ENCODE measurements around the gene RTL1.

DNA sequence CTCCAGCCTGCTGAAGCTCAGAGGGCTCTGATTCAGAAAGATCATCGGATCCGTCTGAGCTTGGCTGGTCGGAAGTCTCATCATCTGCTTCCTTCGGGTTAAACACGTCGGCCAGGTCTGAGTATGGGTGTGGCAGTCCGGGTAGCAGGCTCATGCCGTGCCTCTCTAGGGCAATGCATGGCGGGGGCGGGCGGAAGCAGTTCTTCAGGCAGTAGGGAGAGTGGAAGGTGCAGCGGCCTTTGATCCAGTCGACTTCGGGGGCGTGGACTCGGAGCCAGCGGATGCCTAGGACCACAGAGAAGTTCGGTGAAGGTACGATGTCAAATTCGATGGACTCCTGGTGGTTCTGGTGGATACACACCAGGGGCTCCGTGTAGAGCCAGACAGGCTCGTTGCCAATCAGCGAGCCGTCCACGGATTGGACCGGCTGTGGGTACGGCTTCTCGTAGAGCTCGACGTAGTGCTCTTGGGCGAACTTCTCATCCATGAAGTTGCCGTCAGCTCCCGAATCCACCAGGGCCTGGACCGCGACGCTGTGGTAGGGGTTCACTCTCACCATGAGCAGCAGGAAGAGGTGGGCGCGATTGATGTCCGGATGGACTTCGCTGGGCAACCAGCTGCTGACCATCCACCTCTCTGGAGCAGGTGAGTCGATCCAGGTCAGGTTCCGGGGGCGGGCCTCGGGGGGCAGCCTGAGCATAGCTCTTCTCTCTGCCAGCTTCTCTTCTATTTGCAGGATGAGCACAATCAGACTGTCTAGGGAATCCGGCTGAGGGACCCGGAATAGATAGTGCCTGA is 20.3 kb downstream of the RTL1 start:
- TF ChIP-seq, protein P1, sequence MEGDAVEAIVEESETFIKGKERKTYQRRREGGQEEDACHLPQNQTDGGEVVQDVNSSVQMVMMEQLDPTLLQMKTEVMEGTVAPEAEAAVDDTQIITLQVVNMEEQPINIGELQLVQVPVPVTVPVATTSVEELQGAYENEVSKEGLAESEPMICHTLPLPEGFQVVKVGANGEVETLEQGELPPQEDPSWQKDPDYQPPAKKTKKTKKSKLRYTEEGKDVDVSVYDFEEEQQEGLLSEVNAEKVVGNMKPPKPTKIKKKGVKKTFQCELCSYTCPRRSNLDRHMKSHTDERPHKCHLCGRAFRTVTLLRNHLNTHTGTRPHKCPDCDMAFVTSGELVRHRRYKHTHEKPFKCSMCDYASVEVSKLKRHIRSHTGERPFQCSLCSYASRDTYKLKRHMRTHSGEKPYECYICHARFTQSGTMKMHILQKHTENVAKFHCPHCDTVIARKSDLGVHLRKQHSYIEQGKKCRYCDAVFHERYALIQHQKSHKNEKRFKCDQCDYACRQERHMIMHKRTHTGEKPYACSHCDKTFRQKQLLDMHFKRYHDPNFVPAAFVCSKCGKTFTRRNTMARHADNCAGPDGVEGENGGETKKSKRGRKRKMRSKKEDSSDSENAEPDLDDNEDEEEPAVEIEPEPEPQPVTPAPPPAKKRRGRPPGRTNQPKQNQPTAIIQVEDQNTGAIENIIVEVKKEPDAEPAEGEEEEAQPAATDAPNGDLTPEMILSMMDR (IDR thresholded peaks at IDR 0.05; ENCODE audit: borderline replicate concordance, extremely low read depth, low read length, poor library complexity, severe bottlenecking) = no peak
- no peak for TF ChIP-seq EZH2 (IDR thresholded peaks at IDR 0.05; ENCODE audit: borderline replicate concordance, low read depth, low read length, severe bottlenecking)

Data from DND-41 (cell line).